Gastrocnemius medialis (tissue), 4 donors: ENCODE data around the gene OR5H2.

Source experiments
- CTCF ChIP-seq, 5 experiments: fragments of 450-650 bp in 3 of 5; fragments of 200-600 bp in 2 of 5; sonication (generic) in 2 of 5; IDR thresholded peaks in 4 of 5; conservative IDR thresholded peaks in 1 of 5; 1 replicate in 4 of 5; 2 replicates in 1 of 5; pipeline ENCODE4 v1.5.1; 2016 to 2019; ENCODE audit warnings: antibody characterized with exemption in 5 of 5, mild to moderate bottlenecking in 3 of 5, moderate library complexity in 3 of 5
- POLR2A ChIP-seq, 2 donors: fragments of 450-650 bp; IDR thresholded peaks; one replicate each; pipeline ENCODE4 v1.6.1; 2017; ENCODE audit warnings: antibody characterized with exemption in 2 of 2, mild to moderate bottlenecking in 2 of 2, moderate library complexity in 2 of 2

- TF ChIP-seq CTCF (IDR thresholded peaks at IDR 0.05 in 4 of 5, conservative IDR thresholded peaks at IDR 0.05 in 1 of 5) (no peak), POLR2A (IDR thresholded peaks at IDR 0.05) (no peak)
These were observed 42.2 kb upstream of the OR5H2 start for GRCh38 chr3:98240131-98240530.
